Smooth muscle cell (in vitro differentiated cells): ENCODE results near the gene CAPRIN2. TPM values are rescaled to one million over a fixed set of nuclear protein-coding genes. Genes with fewer than 3 reads are reported as not detected.

ENCODE experiments used
- DNase-seq: peaks from one replicate; lab custom pipeline; 2025; ENCODE audit not compliant: unreplicated experiment; lab: John Stamatoyannopoulos, UW
- H2AFZ ChIP-seq: fragments of 200-600 bp; sonication (generic); 2 replicates; pipeline ENCODE4 v1.6.0; 2016; ENCODE audit warnings: antibody characterized with exemption, low read depth, mild to moderate bottlenecking
- H3F3A ChIP-seq: fragments of 200-600 bp; sonication (generic); 2 replicates; pipeline ENCODE4 v1.6.0; 2017; ENCODE audit warnings: antibody characterized with exemption, low read depth
- H3K27ac ChIP-seq: fragments of 200-600 bp; sonication (generic); 2 replicates; pipeline ENCODE4 v1.5.1; 2016; ENCODE audit warnings: low read depth, mild to moderate bottlenecking
- H3K27me3 ChIP-seq: fragments of 200-600 bp; sonication (generic); 2 replicates; pipeline ENCODE4 v1.6.1; 2016; ENCODE audit warnings: low read depth, mild to moderate bottlenecking
- H3K36me3 ChIP-seq: fragments of 200-600 bp; sonication (generic); 2 replicates; pipeline ENCODE4 v1.5.1; 2016; ENCODE audit warnings: low read depth
- H3K4me1 ChIP-seq: fragments of 200-600 bp; sonication (generic); 2 replicates; pipeline ENCODE4 v1.5.1; 2016; ENCODE audit warnings: low read depth
- H3K4me2 ChIP-seq: fragments of 200-600 bp; sonication (generic); 2 replicates; pipeline ENCODE4 v1.6.0; 2016; ENCODE audit warnings: mild to moderate bottlenecking
- H3K4me3 ChIP-seq: fragments of 200-600 bp; sonication (generic); 2 replicates; pipeline ENCODE4 v1.5.1; 2016; ENCODE audit warnings: mild to moderate bottlenecking
- H3K79me2 ChIP-seq: fragments of 200-600 bp; sonication (generic); 2 replicates; pipeline ENCODE4 v1.6.0; 2016; ENCODE audit warnings: low read depth, mild to moderate bottlenecking
- H3K9ac ChIP-seq: fragments of 200-600 bp; sonication (generic); 2 replicates; pipeline ENCODE4 v1.6.0; 2016; ENCODE audit warnings: low read depth
- H3K9me3 ChIP-seq: fragments of 200-600 bp; sonication (generic); replicated peaks from 2 replicates; pipeline ENCODE4 v1.5.1; 2016; ENCODE audit warnings: low read depth
- H4K20me1 ChIP-seq: fragments of 200-600 bp; sonication (generic); 2 replicates; pipeline ENCODE4 v1.6.0; 2016; ENCODE audit warnings: low read depth
- CTCF ChIP-seq: fragments of 200-600 bp; sonication (generic); IDR thresholded peaks from 2 replicates; pipeline ENCODE4 v1.5.1; 2017; ENCODE audit warnings: borderline replicate concordance, mild to moderate bottlenecking, antibody characterized with exemption; ENCODE audit not compliant: insufficient read depth, poor library complexity, severe bottlenecking
- WGBS: methylation state at CpG from one replicate; pipeline ENCODE4 v1.1.7; 2016; ENCODE audit warnings: low lambda C conversion rate; 5-methylcytosine and 5-hydroxymethylcytosine counted together
- polyA plus RNA-seq: library from polyadenylated mRNA; unstranded; fragments of >200 nt; fragmentation: Nextera tagmentation; extraction: Ambion mirVana; gene quantifications from 2 replicates; pipeline ENCODE4 v1.2.1, GENCODE V29; 2016
- total RNA-seq: library from RNA; depleted of rRNA; stranded (reverse); fragments of >200 nt; gene quantifications from 2 replicates; pipeline ENCODE4 v1.2.3, GENCODE V29; 2014

Gene CAPRIN2
- total and polyA plus RNA-seq, 2 experiments from 2014 or later: 14.7 to 31.0 TPM

GRCh38 chr12:30687265-30687986, 67.3 kb downstream of the CAPRIN2 start:
- WGBS: 86% methylated on average over 2 of the region's 2 CpGs
- DNase-seq: no peak

GRCh38 chr12:30679241-30679640, 75.5 kb downstream of the CAPRIN2 start:
- 92% methylated on average over 1 of the region's 1 CpG for WGBS
- H3K9me3 ChIP-seq: no peaks in the 10 kb centered on the region
- H3K36me3 ChIP-seq: peaks cover 15% of the 10 kb centered on the region

More at GRCh38 chr12:30687265-30687986, 67.3 kb downstream of the CAPRIN2 start:
- H3K36me3 ChIP-seq: peaks cover 9% of the 10 kb centered on the region
- no peak overlapping the region for H3K9ac ChIP-seq
- no peak overlapping the region for H3K4me3 ChIP-seq
- H3K4me2 ChIP-seq: no peak overlapping the region
- no peak overlapping the region for H3K27ac ChIP-seq
- no peaks in the 10 kb centered on the region for H3K9me3 ChIP-seq
- H2AFZ ChIP-seq: no peak overlapping the region
- no peaks in the 10 kb centered on the region for H3F3A ChIP-seq
- H3K4me1 ChIP-seq: peaks cover 11% of the 10 kb centered on the region
- H3K27me3 ChIP-seq: no peaks in the 10 kb centered on the region
- H3K79me2 ChIP-seq: peaks cover 20% of the 10 kb centered on the region
- no peak for TF ChIP-seq CTCF
- peaks cover 25% of the 10 kb centered on the region for H4K20me1 ChIP-seq

DNA sequence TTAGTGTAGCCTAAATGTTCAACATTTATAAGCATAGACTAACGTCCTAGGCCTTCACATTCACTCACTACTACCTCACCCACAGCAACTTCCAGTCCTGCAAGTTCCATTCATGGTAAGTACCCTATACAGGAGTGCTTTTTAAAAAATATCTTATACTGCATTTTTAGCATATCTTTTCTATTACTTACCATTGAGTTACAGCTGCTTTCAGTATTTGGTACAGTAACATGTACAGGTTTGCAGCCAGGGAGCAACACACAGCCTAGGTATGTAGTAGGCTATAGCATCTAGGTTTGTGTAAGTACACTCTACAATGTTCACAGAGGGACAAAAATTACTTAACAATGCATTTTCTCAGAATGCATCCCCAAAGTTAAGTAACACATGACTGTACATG, 76.5 kb downstream of the CAPRIN2 start:
- no peaks in the 10 kb centered on the region for H4K20me1 ChIP-seq
- H3F3A ChIP-seq: no peaks in the 10 kb centered on the region
- H3K27ac ChIP-seq: no peak overlapping the region
- WGBS: 85% methylated on average over 1 of the region's 1 CpG
- no peak overlapping the region for H3K4me2 ChIP-seq
- DNase-seq: no peak
- H2AFZ ChIP-seq: no peak overlapping the region
- H3K9me3 ChIP-seq: no peaks in the 10 kb centered on the region
- no peaks in the 10 kb centered on the region for H3K27me3 ChIP-seq
- no peak overlapping the region for H3K4me3 ChIP-seq
- no peak overlapping the region for H3K9ac ChIP-seq
- no peaks in the 10 kb centered on the region for H3K79me2 ChIP-seq
- H3K4me1 ChIP-seq: no peaks in the 10 kb centered on the region
- peaks cover 17% of the 10 kb centered on the region for H3K36me3 ChIP-seq
- TF ChIP-seq CTCF: no peak

More at GRCh38 chr12:30679241-30679640, 75.5 kb downstream of the CAPRIN2 start:
- H3K4me1 ChIP-seq: no peaks in the 10 kb centered on the region
- no peaks in the 10 kb centered on the region for H3K79me2 ChIP-seq
- TF ChIP-seq CTCF: no peak
- no peak overlapping the region for H3K9ac ChIP-seq
- no peak overlapping the region for H2AFZ ChIP-seq
- H3F3A ChIP-seq: no peaks in the 10 kb centered on the region
- no peak overlapping the region for H3K4me3 ChIP-seq
- H3K27ac ChIP-seq: no peak overlapping the region
- no peak overlapping the region for H3K4me2 ChIP-seq
- H4K20me1 ChIP-seq: no peaks in the 10 kb centered on the region
- no peak for DNase-seq
- no peaks in the 10 kb centered on the region for H3K27me3 ChIP-seq

GRCh38 chr12:30661210-30661609, 93.5 kb downstream of the CAPRIN2 start:
- Histone ChIP-seq H3K9me3 (no peaks in the 10 kb centered on the region), H4K20me1 (no peaks in the 10 kb centered on the region), H3K27ac (no peak overlapping the region), H3K9ac (no peak overlapping the region), H3F3A (no peaks in the 10 kb centered on the region), H3K79me2 (no peaks in the 10 kb centered on the region), H2AFZ (no peak overlapping the region), H3K4me3 (no peak overlapping the region), H3K4me2 (no peak overlapping the region), H3K4me1 (no peaks in the 10 kb centered on the region), H3K27me3 (no peaks in the 10 kb centered on the region), H3K36me3 (peaks cover 11% of the 10 kb centered on the region)
- no peak for DNase-seq
- WGBS: 76% methylated on average over 4 of the region's 4 CpGs
- TF ChIP-seq CTCF: no peak
